ENCODE results near the gene PRLR. TPM values are rescaled to one million over a fixed set of nuclear protein-coding genes. Genes with fewer than 3 reads are reported as not detected.

PRLR gene
- total and polyA plus RNA-seq, 10 of the 15 experiments (the other 5 are each of a cell fraction or from before 2014, with no cell fraction given): 0.03 to 8.1 (median 0.20) TPM

- RAD21 ChIA-PET (ENCODE audit: unreplicated experiment): interaction anchor here (0.9 kb wide), 1 partner anchor 13 kb away, joined by 3 read pairs; no protein-coding TSS in a partner anchor
- SMC1A ChIA-PET (ENCODE audit: uncharacterized antibody, unreplicated experiment): interaction anchor here (1.0 to 1.4 kb wide), 2 partner anchors 12 to 19 kb away, joined by 3 to 6 read pairs; no protein-coding TSS in a partner anchor
- CTCF ChIA-PET: interaction anchor here (0.8 to 0.9 kb wide), 2 partner anchors 11 to 47 kb away, joined by 3 read pairs; no protein-coding TSS in a partner anchor
- POLR2A ChIA-PET: no interaction called here
- Histone ChIP-seq H3K9ac (ENCODE audit: control insufficient read depth, insufficient read depth, low read length) (no peak overlapping the region), H3K27me3 (replicated peaks in 1 of 2; ENCODE audit: control insufficient read depth in 2 of 2, insufficient read depth in 2 of 2, low read length in 1 of 2) (no peaks in the 10 kb centered on the region), H2AFZ (ENCODE audit: control insufficient read depth, low read depth, low read length) (no peak overlapping the region), H3K27ac (ENCODE audit: control insufficient read depth, insufficient read depth) (no peak overlapping the region), H3K36me3 (ENCODE audit: control insufficient read depth in 2 of 2, insufficient read depth in 2 of 2, low read length in 1 of 2) (no peaks in the 10 kb centered on the region), H3K4me3 (no peak overlapping the region), H3K9me3 (replicated peaks; ENCODE audit: control insufficient read depth, insufficient read depth, low read length) (no peaks in the 10 kb centered on the region), H3K4me1 (ENCODE audit: control insufficient read depth, insufficient read depth, low read length) (no peaks in the 10 kb centered on the region), H4K20me1 (ENCODE audit: control insufficient read depth, insufficient read depth) (no peaks in the 10 kb centered on the region), H3K4me2 (ENCODE audit: control insufficient read depth, insufficient read depth) (no peak overlapping the region), H3K79me2 (ENCODE audit: control insufficient read depth, insufficient read depth, low read length) (no peaks in the 10 kb centered on the region)
- no TSS peak for BruUV-seq (replicated peaks)
- intact Hi-C loops (cut with micrococcal nuclease; ENCODE audit: unreplicated experiment) (no loop called here), in situ Hi-C loops (cut with MboI) (no loop called here)
- ATAC-seq (no peak), FAIRE-seq (no peak), DNase-seq (ENCODE audit: low read depth, low spot score) (no peak)
- 0% methylated on average over 1 of the region's 1 CpG for WGBS (ENCODE audit: insufficient coverage, insufficient replicate concordance, low lambda C conversion rate, missing lambda C conversion rate)
- no peak for TF ChIP-seq TCF7 (IDR thresholded peaks at IDR 0.05; ENCODE audit: borderline replicate concordance)
- no peak for TF ChIP-seq KDM1A (IDR thresholded peaks at IDR 0.05; ENCODE audit: borderline replicate concordance)
- no peak for TF ChIP-seq ZBED1 (IDR thresholded peaks at IDR 0.05; ENCODE audit: borderline replicate concordance)
- TF ChIP-seq BCL3 (IDR thresholded peaks at IDR 0.05; ENCODE audit: borderline replicate concordance, insufficient read depth, low read depth, low read length, poor library complexity, severe bottlenecking): no peak
- no peak for TF ChIP-seq ZNF207 (IDR thresholded peaks at IDR 0.05; ENCODE audit: borderline replicate concordance)
- no peak for TF ChIP-seq IRF5 (IDR thresholded peaks at IDR 0.05; ENCODE audit: borderline replicate concordance)
- no peak for TF ChIP-seq WRNIP1 (IDR thresholded peaks at IDR 0.05; ENCODE audit: borderline replicate concordance, low read depth, low read length)
- TF ChIP-seq HCFC1 (IDR thresholded peaks at IDR 0.05; ENCODE audit: low read length): no peak
- TF ChIP-seq MAX (IDR thresholded peaks at IDR 0.05; ENCODE audit: low read depth, low read length): no peak
- TF ChIP-seq FOS (IDR thresholded peaks at IDR 0.05; ENCODE audit: borderline replicate concordance, extremely low read depth, insufficient read length): no peak
- TF ChIP-seq CBX3 (IDR thresholded peaks at IDR 0.05; ENCODE audit: borderline replicate concordance, low read depth): no peak
- TF ChIP-seq MEF2B (IDR thresholded peaks at IDR 0.05; ENCODE audit: partially characterized antibody, poor library complexity, severe bottlenecking): no peak
- TF ChIP-seq SIX5 (IDR thresholded peaks at IDR 0.05; ENCODE audit: low read depth, low read length, severe bottlenecking): no peak
- TF ChIP-seq SREBF2 (IDR thresholded peaks at IDR 0.05; ENCODE audit: low read length): no peak
- TF ChIP-seq BHLHE40 (IDR thresholded peaks at IDR 0.05; ENCODE audit: borderline replicate concordance in 1 of 2, low read depth in 2 of 2, low read length in 1 of 2): no peak
- no peak for TF ChIP-seq ZBTB4 (CRISPR knock-in tag; IDR thresholded peaks at IDR 0.05)
- no peak for TF ChIP-seq BCL11A (IDR thresholded peaks at IDR 0.05; ENCODE audit: low read depth, low read length)
- TF ChIP-seq IRF3 (IDR thresholded peaks at IDR 0.05): no peak
Observed at GRCh38 chr5:35166043-35166442, 64.2 kb downstream of the PRLR start.
